ENCODE data around the gene GRID2IP.

Gene GRID2IP

GRCh38 chr7:6551016-6551511, at the start of gene GRID2IP:
Gene GRID2IP, minus strand, starts transcription at chr7:6551461. Its CDS starts 25 bp downstream, at chr7:6551436.
- H3K4me1 ChIP-seq (ENCODE audit: low read depth, poor library complexity, severe bottlenecking) = no peaks in the 10 kb centered on the region
- no peaks in the 10 kb centered on the region for H3K27me3 ChIP-seq (ENCODE audit: insufficient read depth, low read depth)
- H3K4me3 ChIP-seq (IDR thresholded peaks at IDR 0.05; ENCODE audit: insufficient read depth, low read depth, low read length) = no peak within 1 kb of the TSS

DNA sequence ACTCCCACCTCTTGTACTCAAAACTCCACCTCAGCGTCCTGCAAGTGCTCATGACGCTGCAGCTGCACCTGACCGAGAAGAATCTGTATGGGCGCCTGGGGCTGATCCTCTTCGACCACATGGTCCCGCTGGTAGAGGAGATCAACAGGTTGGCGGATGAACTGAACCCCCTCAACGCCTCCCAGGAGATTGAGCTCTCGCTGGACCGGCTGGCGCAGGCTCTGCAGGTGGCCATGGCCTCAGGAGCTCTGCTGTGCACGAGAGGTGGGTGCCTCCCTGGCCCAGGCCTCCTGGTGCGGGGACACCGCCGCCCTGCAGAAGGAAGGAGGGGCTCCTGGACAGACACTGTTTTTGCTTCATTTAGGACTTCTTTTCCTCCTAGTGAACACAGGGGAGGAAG, 48.8 kb upstream of the GRID2IP start:
- Histone ChIP-seq H3K27ac (no peak overlapping the region), H3K36me3 (ENCODE audit: insufficient read depth) (peaks cover 4% of the 10 kb centered on the region; the same call in 1 of the 2 replicates), H4K20me1 (ENCODE audit: insufficient read depth) (no peaks in the 10 kb centered on the region), H3K4me1 (ENCODE audit: low read depth, poor library complexity, severe bottlenecking) (no peaks in the 10 kb centered on the region), H3K4me3 (IDR thresholded peaks at IDR 0.05; ENCODE audit: insufficient read depth, low read depth, low read length) (no peak overlapping the region), H3K9ac (no peak overlapping the region), H3K79me2 (ENCODE audit: insufficient read depth, low read depth) (no peaks in the 10 kb centered on the region), H3K27me3 (ENCODE audit: insufficient read depth, low read depth) (no peaks in the 10 kb centered on the region), H2AFZ (ENCODE audit: low read depth) (no peak overlapping the region), H3K4me2 (no peak overlapping the region)
- no peak for TF ChIP-seq CTCF (conservative IDR thresholded peaks at IDR 0.05; ENCODE audit: low read depth, low read length)

More at GRCh38 chr7:6551016-6551511, at the start of gene GRID2IP:
- H3K27ac ChIP-seq = no peak within 1 kb of the TSS
- no peaks in the 10 kb centered on the region for H3K79me2 ChIP-seq (ENCODE audit: insufficient read depth, low read depth)
- no peak within 1 kb of the TSS for H2AFZ ChIP-seq (ENCODE audit: low read depth)
- no peaks in the 10 kb centered on the region for H3K36me3 ChIP-seq (ENCODE audit: insufficient read depth)
- no peak for TF ChIP-seq CTCF (conservative IDR thresholded peaks at IDR 0.05; ENCODE audit: low read depth, low read length)
- no peak within 1 kb of the TSS for H3K4me2 ChIP-seq
- H3K9ac ChIP-seq = no peak within 1 kb of the TSS
- no peaks in the 10 kb centered on the region for H4K20me1 ChIP-seq (ENCODE audit: insufficient read depth)

GRCh38 chr7:6590645-6591110, 39.4 kb upstream of the GRID2IP start:
- TF ChIP-seq CTCF (conservative IDR thresholded peaks at IDR 0.05; ENCODE audit: low read depth, low read length) = no peak
- peaks cover 16% of the 10 kb centered on the region for H3K79me2 ChIP-seq (ENCODE audit: insufficient read depth, low read depth)
- peak overlapping the region; percentile 93 for H2AFZ ChIP-seq (ENCODE audit: low read depth)
- H3K9ac ChIP-seq = peak overlapping the region; percentile 35; the same call in 1 of the 2 replicates
- peak overlapping the region; percentile 68 for H3K4me2 ChIP-seq
- no peaks in the 10 kb centered on the region for H3K27me3 ChIP-seq (ENCODE audit: insufficient read depth, low read depth)
- peaks cover 14% of the 10 kb centered on the region for H3K4me1 ChIP-seq (ENCODE audit: low read depth, poor library complexity, severe bottlenecking)
- peaks cover 5% of the 10 kb centered on the region; the same call in 1 of the 2 replicates for H3K36me3 ChIP-seq (ENCODE audit: insufficient read depth)
- no peaks in the 10 kb centered on the region for H4K20me1 ChIP-seq (ENCODE audit: insufficient read depth)
- no peak overlapping the region for H3K4me3 ChIP-seq (IDR thresholded peaks at IDR 0.05; ENCODE audit: insufficient read depth, low read depth, low read length)
- peak overlapping the region; percentile 42; the same call in 1 of the 2 replicates for H3K27ac ChIP-seq

DNA sequence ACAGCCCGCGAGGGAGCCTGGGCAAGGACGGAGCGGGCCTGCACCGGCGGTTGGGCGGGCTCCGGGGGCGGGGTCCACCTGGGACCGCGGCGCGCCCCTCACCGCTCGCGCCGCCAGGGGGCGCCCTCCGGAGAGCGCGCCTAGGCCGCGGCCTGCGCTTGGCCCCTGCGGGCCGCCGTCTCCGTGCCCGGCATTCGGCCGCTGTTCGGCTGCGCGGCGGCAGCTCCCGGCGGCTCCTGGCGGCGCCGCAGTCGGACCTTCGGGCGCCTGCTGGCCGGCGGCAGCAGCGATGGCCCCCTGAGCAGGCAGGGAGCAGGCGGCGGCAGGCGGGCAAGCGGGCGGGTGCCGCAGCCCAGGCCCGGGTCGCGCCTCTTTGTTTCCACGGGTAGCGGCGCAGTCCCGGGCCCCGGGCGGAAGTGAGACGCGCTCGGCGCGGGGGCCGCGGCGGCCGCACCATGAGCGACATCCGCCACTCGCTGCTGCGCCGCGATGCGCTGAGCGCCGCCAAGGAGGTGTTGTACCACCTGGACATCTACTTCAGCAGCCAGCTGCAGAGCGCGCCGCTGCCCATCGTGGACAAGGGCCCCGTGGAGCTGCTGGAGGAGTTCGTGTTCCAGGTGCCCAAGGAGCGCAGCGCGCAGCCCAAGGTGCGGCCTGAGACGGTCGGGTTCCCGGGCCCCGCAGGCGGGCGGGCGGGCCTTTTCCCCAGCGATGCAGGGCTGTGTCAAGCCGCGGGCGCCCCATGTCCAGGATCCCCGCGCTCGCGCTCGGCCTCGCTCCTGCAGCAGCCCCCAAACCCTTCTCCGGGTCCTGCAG, 38.8 kb upstream of the GRID2IP start, which contains the start of gene INTS15:
INTS15 (plus strand) TSS at position 193 of the 816 bp plus-strand sequence; CDS start at position 456, 263 bp downstream.
- Histone ChIP-seq H3K4me1 (ENCODE audit: low read depth, poor library complexity, severe bottlenecking) (peaks cover 14% of the 10 kb centered on the region), H3K27ac (peak within 1 kb of the TSS; percentile 42), H2AFZ (ENCODE audit: low read depth) (peak within 1 kb of the TSS; percentile 93), H4K20me1 (ENCODE audit: insufficient read depth) (no peaks in the 10 kb centered on the region), H3K9ac (peak within 1 kb of the TSS; percentile 35), H3K27me3 (ENCODE audit: insufficient read depth, low read depth) (no peaks in the 10 kb centered on the region), H3K4me2 (peak within 1 kb of the TSS; percentile 68), H3K79me2 (ENCODE audit: insufficient read depth, low read depth) (peaks cover 16% of the 10 kb centered on the region), H3K36me3 (ENCODE audit: insufficient read depth) (peaks cover 4% of the 10 kb centered on the region; the same call in 1 of the 2 replicates), H3K4me3 (IDR thresholded peaks at IDR 0.05; ENCODE audit: insufficient read depth, low read depth, low read length) (no peak within 1 kb of the TSS)
- TF ChIP-seq CTCF (conservative IDR thresholded peaks at IDR 0.05; ENCODE audit: low read depth, low read length) = no peak

Data from KMS-11 (cell line).